ENCODE measurements around the gene LDHD.
A peak's percentile ranks its signal among the peaks of the same experiment; 100 is the strongest.

Gene LDHD

GRCh38 chr16:75114179-75114945 is 2.2 kb downstream of the LDHD start:
- Histone ChIP-seq H3K27me3 (ENCODE audit: insufficient read depth, low read length) (no peaks in the 10 kb centered on the region), H3K36me3 (ENCODE audit: insufficient read depth, low read length) (no peaks in the 10 kb centered on the region), H3K27ac (ENCODE audit: low read depth, low read length) (no peak overlapping the region), H3K79me2 (ENCODE audit: control insufficient read depth, insufficient read depth, low read length, unreplicated experiment) (no peaks in the 10 kb centered on the region), H3K4me1 (ENCODE audit: control insufficient read depth, insufficient read depth, low read length, unreplicated experiment) (peaks cover 19% of the 10 kb centered on the region), H3K4me3 (ENCODE audit: low read depth, low read length) (no peak overlapping the region), H2AFZ (ENCODE audit: low read length, unreplicated experiment) (no peak overlapping the region)

- Histone ChIP-seq H3K4me1 (ENCODE audit: control insufficient read depth, insufficient read depth, low read length, unreplicated experiment) (peaks cover 27% of the 10 kb centered on the region), H2AFZ (ENCODE audit: low read length, unreplicated experiment) (no peak overlapping the region), H3K27ac (ENCODE audit: low read depth, low read length) (no peak overlapping the region), H3K36me3 (ENCODE audit: insufficient read depth, low read length) (no peaks in the 10 kb centered on the region), H3K27me3 (ENCODE audit: insufficient read depth, low read length) (no peaks in the 10 kb centered on the region), H3K4me3 (ENCODE audit: low read depth, low read length) (no peak overlapping the region), H3K79me2 (ENCODE audit: control insufficient read depth, insufficient read depth, low read length, unreplicated experiment) (no peaks in the 10 kb centered on the region)
These were observed 2.9 kb downstream of the LDHD start for GRCh38 chr16:75113541-75114121.

- H3K4me1 ChIP-seq (ENCODE audit: control insufficient read depth, insufficient read depth, low read length, unreplicated experiment) = peaks cover 33% of the 10 kb centered on the region
- no peak overlapping the region for H3K27ac ChIP-seq (ENCODE audit: low read depth, low read length)
- H3K36me3 ChIP-seq (ENCODE audit: insufficient read depth, low read length) = no peaks in the 10 kb centered on the region
These were observed 3.7 kb downstream of the LDHD start for GRCh38 chr16:75112734-75113491.

GRCh38 chr16:75111961-75112733 is 4.4 kb downstream of the LDHD start:
- Histone ChIP-seq H3K27me3 (ENCODE audit: insufficient read depth, low read length) (no peaks in the 10 kb centered on the region), H3K4me3 (ENCODE audit: low read depth, low read length) (no peak overlapping the region), H2AFZ (ENCODE audit: low read length, unreplicated experiment) (no peak overlapping the region), H3K79me2 (ENCODE audit: control insufficient read depth, insufficient read depth, low read length, unreplicated experiment) (no peaks in the 10 kb centered on the region), H3K36me3 (ENCODE audit: insufficient read depth, low read length) (no peaks in the 10 kb centered on the region), H3K27ac (ENCODE audit: low read depth, low read length) (no peak overlapping the region), H3K4me1 (ENCODE audit: control insufficient read depth, insufficient read depth, low read length, unreplicated experiment) (peaks cover 39% of the 10 kb centered on the region)

More at GRCh38 chr16:75112734-75113491, 3.7 kb downstream of the LDHD start:
- Histone ChIP-seq H3K4me3 (ENCODE audit: low read depth, low read length) (no peak overlapping the region), H2AFZ (ENCODE audit: low read length, unreplicated experiment) (no peak overlapping the region), H3K79me2 (ENCODE audit: control insufficient read depth, insufficient read depth, low read length, unreplicated experiment) (no peaks in the 10 kb centered on the region), H3K27me3 (ENCODE audit: insufficient read depth, low read length) (no peaks in the 10 kb centered on the region)

GRCh38 chr16:75111514-75111940 is 5.1 kb downstream of the LDHD start:
- H3K79me2 ChIP-seq (ENCODE audit: control insufficient read depth, insufficient read depth, low read length, unreplicated experiment) = no peaks in the 10 kb centered on the region
- H3K27me3 ChIP-seq (ENCODE audit: insufficient read depth, low read length) = no peaks in the 10 kb centered on the region
- no peak overlapping the region for H3K4me3 ChIP-seq (ENCODE audit: low read depth, low read length)
- H3K4me1 ChIP-seq (ENCODE audit: control insufficient read depth, insufficient read depth, low read length, unreplicated experiment) = peaks cover 39% of the 10 kb centered on the region
- H3K27ac ChIP-seq (ENCODE audit: low read depth, low read length) = no peak overlapping the region
- no peak overlapping the region for H2AFZ ChIP-seq (ENCODE audit: low read length, unreplicated experiment)
- no peaks in the 10 kb centered on the region for H3K36me3 ChIP-seq (ENCODE audit: insufficient read depth, low read length)

GRCh38 chr16:75110637-75111513 is 5.7 kb downstream of the LDHD start:
- no peaks in the 10 kb centered on the region for H3K79me2 ChIP-seq (ENCODE audit: control insufficient read depth, insufficient read depth, low read length, unreplicated experiment)

GRCh38 chr16:75109732-75110243 is 6.8 kb downstream of the LDHD start:
- peaks cover 44% of the 10 kb centered on the region for H3K4me1 ChIP-seq (ENCODE audit: control insufficient read depth, insufficient read depth, low read length, unreplicated experiment)

More at GRCh38 chr16:75110637-75111513, 5.7 kb downstream of the LDHD start:
- peak overlapping the region; percentile 66 for H3K27ac ChIP-seq (ENCODE audit: low read depth, low read length)
- H3K4me1 ChIP-seq (ENCODE audit: control insufficient read depth, insufficient read depth, low read length, unreplicated experiment) = peaks cover 39% of the 10 kb centered on the region
- no peaks in the 10 kb centered on the region for H3K27me3 ChIP-seq (ENCODE audit: insufficient read depth, low read length)
- H3K4me3 ChIP-seq (ENCODE audit: low read depth, low read length) = peak overlapping the region; percentile 63
- H3K36me3 ChIP-seq (ENCODE audit: insufficient read depth, low read length) = no peaks in the 10 kb centered on the region
- H2AFZ ChIP-seq (ENCODE audit: low read length, unreplicated experiment) = peak overlapping the region; percentile 10

GRCh38 chr16:75108792-75109731 is 7.5 kb downstream of the LDHD start:
- Histone ChIP-seq H3K36me3 (ENCODE audit: insufficient read depth, low read length) (peaks cover 3% of the 10 kb centered on the region), H2AFZ (ENCODE audit: low read length, unreplicated experiment) (peak overlapping the region; percentile 36), H3K27ac (ENCODE audit: low read depth, low read length) (peak overlapping the region; percentile 66), H3K79me2 (ENCODE audit: control insufficient read depth, insufficient read depth, low read length, unreplicated experiment) (no peaks in the 10 kb centered on the region), H3K4me1 (ENCODE audit: control insufficient read depth, insufficient read depth, low read length, unreplicated experiment) (peaks cover 44% of the 10 kb centered on the region), H3K27me3 (ENCODE audit: insufficient read depth, low read length) (no peaks in the 10 kb centered on the region), H3K4me3 (ENCODE audit: low read depth, low read length) (peak overlapping the region; percentile 68)

More at GRCh38 chr16:75109732-75110243, 6.8 kb downstream of the LDHD start:
- peak overlapping the region; percentile 66 for H3K27ac ChIP-seq (ENCODE audit: low read depth, low read length)
- H3K36me3 ChIP-seq (ENCODE audit: insufficient read depth, low read length) = peaks cover under 1% of the 10 kb centered on the region; the same call in 1 of the 2 replicates
- no peaks in the 10 kb centered on the region for H3K79me2 ChIP-seq (ENCODE audit: control insufficient read depth, insufficient read depth, low read length, unreplicated experiment)
- no peaks in the 10 kb centered on the region for H3K27me3 ChIP-seq (ENCODE audit: insufficient read depth, low read length)
- no peak overlapping the region for H3K4me3 ChIP-seq (ENCODE audit: low read depth, low read length)
- H2AFZ ChIP-seq (ENCODE audit: low read length, unreplicated experiment) = no peak overlapping the region

- Histone ChIP-seq H2AFZ (ENCODE audit: low read length, unreplicated experiment) (no peak overlapping the region), H3K4me3 (ENCODE audit: low read depth, low read length) (no peak overlapping the region), H3K4me1 (ENCODE audit: control insufficient read depth, insufficient read depth, low read length, unreplicated experiment) (peaks cover 44% of the 10 kb centered on the region), H3K27me3 (ENCODE audit: insufficient read depth, low read length) (no peaks in the 10 kb centered on the region), H3K79me2 (ENCODE audit: control insufficient read depth, insufficient read depth, low read length, unreplicated experiment) (no peaks in the 10 kb centered on the region), H3K36me3 (ENCODE audit: insufficient read depth, low read length) (peaks cover 3% of the 10 kb centered on the region), H3K27ac (ENCODE audit: low read depth, low read length) (no peak overlapping the region)
These were observed 9.1 kb downstream of the LDHD start for GRCh38 chr16:75107505-75107904.
